Endothelial cell of umbilical vein (primary cell): ENCODE results near the gene PEX10. TPM values are rescaled to one million over a fixed set of nuclear protein-coding genes. Genes with fewer than 3 reads are reported as not detected.

Source experiments
- BruUV-seq: library from RNA; stranded (reverse); fragments of 400-500 nt; replicated peaks from 2 replicates; lab custom pipeline; 2021; lab: Mats Ljungman, UMichigan
- CTCF ChIA-PET: fragments of 300-600, 350-600 bp; sonication (Branson Sonifier 250); formaldehyde crosslinking; loops from one replicate; lab custom pipeline; 2021; ENCODE audit warnings: antibody characterized with exemption, inconsistent platforms; lab: Charles Lee
- POLR2A ChIA-PET: fragments of 300-600, 350-600 bp; sonication (Branson Sonifier 250); formaldehyde crosslinking; loops from one replicate; lab custom pipeline; 2021; ENCODE audit warnings: antibody characterized with exemption, inconsistent platforms; lab: Charles Lee
- DNase-seq: peaks from one replicate; pipeline ENCODE4 v3.0.0-alpha.2; 2011; ENCODE audit warnings: low read depth, low spot score
- FAIRE-seq: peaks from 2 replicates; lab custom pipeline; 2011; peaks lifted over from hg19 to GRCh38; lab: Jason Lieb, UNC
- H2AFZ ChIP-seq: 2 replicates; pipeline ENCODE4 v1.6.0; 2012; ENCODE audit warnings: low read depth, low read length, control low read depth, inconsistent platforms
- H3K27ac ChIP-seq: 2 replicates; pipeline ENCODE4 v1.5.1; 2011; ENCODE audit warnings: low read depth, mild to moderate bottlenecking, control low read depth, low read length, moderate library complexity; ENCODE audit not compliant: insufficient read depth
- H3K27me3 ChIP-seq, 2 experiments: 2 replicates each; pipeline versions ENCODE4 v1.6.0 to v1.6.1; 2011; ENCODE audit warnings: low read length in 2 of 2, mixed read lengths in 1 of 2; ENCODE audit not compliant: control insufficient read depth in 2 of 2, insufficient read depth in 2 of 2
- H3K36me3 ChIP-seq, 2 experiments: 2 replicates in 1 of 2; 3 replicates in 1 of 2; pipeline ENCODE4 v1.5.1; 2011; ENCODE audit warnings: low read length in 2 of 2, mild to moderate bottlenecking in 1 of 2, moderate library complexity in 1 of 2; ENCODE audit not compliant: control insufficient read depth in 2 of 2, insufficient read depth in 2 of 2; ENCODE audit errors: extremely low read depth in 1 of 2
- H3K4me1 ChIP-seq: 3 replicates; pipeline ENCODE4 v1.5.1; 2011; ENCODE audit warnings: mild to moderate bottlenecking, low read length; ENCODE audit not compliant: control insufficient read depth, insufficient read depth; ENCODE audit errors: extremely low read depth
- H3K4me2 ChIP-seq: 2 replicates; pipeline ENCODE4 v1.6.1; 2011; ENCODE audit warnings: low read length, control low read depth, mixed read lengths; ENCODE audit not compliant: insufficient read depth
- H3K4me3 ChIP-seq, 3 experiments: fragments of 200-600 bp in 1 of 3; sonication (generic), shearing (Covaris generic) in 1 of 3; replicated peaks in 1 of 3; 2 replicates each; pipeline ENCODE4 v1.5.1; 2011 to 2016; ENCODE audit warnings: control low read depth in 3 of 3, low read length in 3 of 3, mild to moderate bottlenecking in 2 of 3, inconsistent platforms in 1 of 3, low read depth in 1 of 3, moderate library complexity in 1 of 3; ENCODE audit not compliant: insufficient read depth in 1 of 3
- H3K79me2 ChIP-seq: 2 replicates; pipeline ENCODE4 v1.6.0; 2012; ENCODE audit warnings: low read length, inconsistent platforms; ENCODE audit not compliant: control insufficient read depth, insufficient read depth
- H3K9ac ChIP-seq: replicated peaks from 2 replicates; pipeline ENCODE3; 2011; ENCODE audit warnings: low read length, control low read depth; ENCODE audit not compliant: insufficient read depth; ENCODE audit errors: extremely low read depth
- H3K9me1 ChIP-seq: replicated peaks from 3 replicates; pipeline ENCODE4 v1.6.0; 2011; ENCODE audit warnings: mild to moderate bottlenecking, low read length; ENCODE audit not compliant: control insufficient read depth, insufficient read depth; ENCODE audit errors: extremely low read depth
- H3K9me3 ChIP-seq: replicated peaks from 2 replicates; pipeline ENCODE4 v1.5.1; 2012; ENCODE audit warnings: low read length, inconsistent platforms; ENCODE audit not compliant: control insufficient read depth, insufficient read depth
- H4K20me1 ChIP-seq: replicated peaks from 2 replicates; pipeline ENCODE3; 2011; ENCODE audit warnings: mild to moderate bottlenecking, low read length; ENCODE audit not compliant: control insufficient read depth, insufficient read depth; ENCODE audit errors: extremely low read depth
- CTCF ChIP-seq, 2 donors: IDR thresholded peaks; 1 replicate in 1 of 2; 2 replicates in 1 of 2; pipeline ENCODE4 v1.5.1; 2011; ENCODE audit warnings: low read length in 2 of 2, mild to moderate bottlenecking in 2 of 2, moderate library complexity in 2 of 2, control low read depth in 1 of 2, inconsistent platforms in 1 of 2, low read depth in 1 of 2; ENCODE audit not compliant: insufficient read depth in 1 of 2; ENCODE audit errors: extremely low read depth in 1 of 2
- EZH2 ChIP-seq: IDR thresholded peaks from 2 replicates; pipeline ENCODE4 v1.6.1; 2012; ENCODE audit warnings: borderline replicate concordance, low read depth, mild to moderate bottlenecking, moderate library complexity, low read length, inconsistent platforms; ENCODE audit not compliant: severe bottlenecking
- FOS ChIP-seq: IDR thresholded peaks from 2 replicates; pipeline ENCODE4 v1.6.1; 2011; ENCODE audit warnings: mild to moderate bottlenecking, low read length, moderate library complexity, borderline replicate concordance; ENCODE audit not compliant: insufficient read depth
- JUN ChIP-seq: IDR thresholded peaks from 2 replicates; pipeline ENCODE4 v1.6.1; 2011; ENCODE audit warnings: borderline replicate concordance, low read depth; ENCODE audit not compliant: insufficient read length, insufficient read depth
- MYC ChIP-seq: IDR thresholded peaks from one replicate; pipeline ENCODE4 v1.6.1; 2011; ENCODE audit warnings: mild to moderate bottlenecking, low read depth, low read length
- POLR2A ChIP-seq: IDR thresholded peaks from 2 replicates; pipeline ENCODE4 v1.6.1; 2012; ENCODE audit warnings: low read depth, mild to moderate bottlenecking, control low read depth, low read length
- POLR2AphosphoS5 ChIP-seq: IDR thresholded peaks from 2 replicates; pipeline ENCODE4 v1.6.1; 2012; ENCODE audit warnings: low read depth, mild to moderate bottlenecking, control low read depth, low read length, moderate library complexity; ENCODE audit not compliant: insufficient read depth
- dilution Hi-C: fragments of 300-500 bp; cut with MboI; formaldehyde crosslinking; loops from one replicate; pipeline ENCODE4 v1.15.0; 2019; ENCODE audit warnings: low sequenced_read_pairs; ENCODE audit not compliant: extremely low pct_ligation_motif_present
- intact Hi-C: fragments of 100-400 bp; cut with micrococcal nuclease; formaldehyde crosslinking; loops from one replicate; pipeline ENCODE4 v1.10.0; 2022
- polyA plus RNA-seq, 4 experiments: library from polyadenylated mRNA; depleted of rRNA in 3 of 4; stranded (reverse) in 3 of 4; unstranded in 1 of 4; fragments of >200 nt; gene quantifications; 2 replicates each; pipeline versions ENCODE4 v1.2.1 to v1.2.3, GENCODE V29; 2011 to 2012; ENCODE audit warnings: missing spikeins in 1 of 4
- total RNA-seq: library from RNA; stranded (reverse); gene quantifications from 2 replicates; pipeline ENCODE4 v1.2.3, GENCODE V29; 2021
- TF ChIP-seq, protein P1 (sequence below): IDR thresholded peaks from 2 replicates; pipeline ENCODE4 v1.6.1; 2011; ENCODE audit not compliant: insufficient read depth, insufficient read length

PEX10 gene
- total and polyA plus RNA-seq, 2 donors (not counting 3 experiments of a cell fraction or from before 2014, with no cell fraction given) = 25.1 to 26.7 TPM

DNA sequence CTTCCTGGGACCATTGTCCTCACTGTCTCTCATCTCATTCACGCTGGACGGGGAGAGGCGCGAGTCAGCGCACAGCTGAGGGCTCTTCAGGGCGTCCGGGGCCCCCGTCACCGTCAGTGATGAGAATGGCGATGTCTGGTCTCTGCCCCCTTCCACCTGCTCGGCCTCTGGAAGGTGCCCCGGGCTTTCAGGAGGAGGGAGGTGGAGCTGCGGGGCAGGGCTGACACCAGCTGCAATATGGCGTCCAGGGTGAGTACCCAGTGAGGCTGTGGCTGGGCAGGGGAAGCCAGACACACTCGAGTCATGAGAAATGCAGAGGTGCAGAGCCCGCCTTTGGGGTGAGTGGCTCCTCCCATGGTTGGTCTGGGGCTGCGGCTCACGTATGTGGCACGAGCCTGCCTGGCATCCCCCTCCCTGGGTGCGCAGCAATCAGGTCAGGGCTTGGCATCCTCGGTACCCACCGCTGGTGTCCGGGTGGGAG, 36.1 kb downstream of the PEX10 start:
- H3K9ac ChIP-seq = no peak overlapping the region
- no peaks in the 10 kb centered on the region for H3K9me1 ChIP-seq
- H2AFZ ChIP-seq = no peak overlapping the region
- H3K36me3 ChIP-seq = no peaks in the 10 kb centered on the region
- no peaks in the 10 kb centered on the region for H3K4me1 ChIP-seq
- H3K9me3 ChIP-seq = no peaks in the 10 kb centered on the region
- H3K27me3 ChIP-seq = no peaks in the 10 kb centered on the region
- intact Hi-C loops (no loop called here), dilution Hi-C loops (loop anchor here (10.0 kb wide), 1 partner anchor 182 kb away; the partner anchor contains the start of gene FAAP20)
- TF ChIP-seq MYC = no peak
- TF ChIP-seq POLR2A = no peak
- no peak for TF ChIP-seq JUN
- TF ChIP-seq POLR2AphosphoS5 = no peak
- TF ChIP-seq FOS = no peak
- TF ChIP-seq, protein P1, sequence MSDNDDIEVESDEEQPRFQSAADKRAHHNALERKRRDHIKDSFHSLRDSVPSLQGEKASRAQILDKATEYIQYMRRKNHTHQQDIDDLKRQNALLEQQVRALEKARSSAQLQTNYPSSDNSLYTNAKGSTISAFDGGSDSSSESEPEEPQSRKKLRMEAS = no peak
- no TSS peak for BruUV-seq
- H3K79me2 ChIP-seq = no peaks in the 10 kb centered on the region
- no peak overlapping the region for H3K4me2 ChIP-seq
- H3K4me3 ChIP-seq = no peak overlapping the region
- H3K27ac ChIP-seq = no peak overlapping the region
- no peaks in the 10 kb centered on the region for H4K20me1 ChIP-seq
- FAIRE-seq (no peak), DNase-seq (no peak)
- POLR2A ChIA-PET = no interaction called here
- CTCF ChIA-PET = interaction anchor here (1.0 to 3.2 kb wide), 2 partner anchors 181 to 202 kb away, joined by 3 to 16 read pairs; partner anchors contain the start of gene FAAP20

DNA sequence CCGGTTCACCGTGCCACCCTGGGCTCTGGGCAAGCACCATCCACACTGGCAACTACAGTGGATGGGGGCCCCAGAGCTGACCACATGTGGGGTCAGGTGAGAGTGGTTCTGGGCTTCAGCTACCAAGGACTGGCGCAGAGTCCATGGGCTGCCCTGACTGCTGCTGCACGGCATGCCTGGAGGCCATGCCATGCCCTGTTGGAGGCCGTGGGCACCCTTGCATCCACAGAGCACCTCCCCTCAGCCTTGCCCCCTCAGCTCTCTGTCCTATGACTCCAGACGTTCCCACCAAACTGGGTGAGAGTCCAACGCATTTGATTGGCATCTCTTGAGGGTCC, 36.5 kb downstream of the PEX10 start:
- BruUV-seq = no TSS peak
- TF ChIP-seq FOS = no peak
- no peak for TF ChIP-seq POLR2AphosphoS5
- no peak for TF ChIP-seq EZH2
- TF ChIP-seq POLR2A = no peak
- TF ChIP-seq CTCF (IDR thresholded peaks at IDR 0.05; ENCODE audit: extremely low read depth in 1 of 2, insufficient read depth in 1 of 2, low read depth in 1 of 2, low read length in 2 of 2) = no peak
- no peak for TF ChIP-seq MYC
- no peak for TF ChIP-seq JUN
- TF ChIP-seq, protein P1 = no peak
- H2AFZ ChIP-seq = no peak overlapping the region
- H3K9me1 ChIP-seq = no peaks in the 10 kb centered on the region
- H4K20me1 ChIP-seq = no peaks in the 10 kb centered on the region
- no peak overlapping the region for H3K4me2 ChIP-seq
- H3K9me3 ChIP-seq = no peaks in the 10 kb centered on the region
- CTCF ChIA-PET = interaction anchor here (1.0 to 3.2 kb wide), 2 partner anchors 181 to 201 kb away, joined by 3 to 16 read pairs; partner anchors contain the start of gene FAAP20
- no peak overlapping the region for H3K4me3 ChIP-seq
- no peak overlapping the region for H3K27ac ChIP-seq
- FAIRE-seq = no peak
- dilution Hi-C loops (loop anchor here (10.0 kb wide), 1 partner anchor 181 kb away; the partner anchor contains the start of gene FAAP20), intact Hi-C loops (no loop called here)
- no peaks in the 10 kb centered on the region for H3K79me2 ChIP-seq
- H3K36me3 ChIP-seq = no peaks in the 10 kb centered on the region
- H3K27me3 ChIP-seq = no peaks in the 10 kb centered on the region
- POLR2A ChIA-PET = interaction anchor here (0.8 kb wide), 1 partner anchor 149 kb away, joined by 3 read pairs; no protein-coding TSS in a partner anchor
- H3K9ac ChIP-seq = no peak overlapping the region
- no peaks in the 10 kb centered on the region for H3K4me1 ChIP-seq
- DNase-seq = no peak
